Measurements from ENCODE around the gene GLDN.

GLDN gene

GRCh38 chr15:51323749-51324148 is 17.7 kb upstream of the GLDN start:
- no peak for DNase-seq

GRCh38 chr15:51325167-51325566 is 16.3 kb upstream of the GLDN start:
- DNase-seq: no peak

- no peak for DNase-seq
Measured at GRCh38 chr15:51327081-51327480, 14.4 kb upstream of the GLDN start.

- no peak for DNase-seq
Measured at GRCh38 chr15:51328926-51329325, 12.5 kb upstream of the GLDN start.

GRCh38 chr15:51331141-51331540 is 10.3 kb upstream of the GLDN start:
- no peak for DNase-seq

GRCh38 chr15:51332206-51333147 is 9.0 kb upstream of the GLDN start:
- no peak for DNase-seq

- DNase-seq: no peak
Measured at GRCh38 chr15:51333571-51333970, 7.9 kb upstream of the GLDN start.

GRCh38 chr15:51334011-51334451 is 7.4 kb upstream of the GLDN start:
- no peak for DNase-seq

GRCh38 chr15:51335087-51335486 is 6.4 kb upstream of the GLDN start:
- no peak for DNase-seq

- DNase-seq: no peak
Measured at GRCh38 chr15:51335538-51336410, 5.7 kb upstream of the GLDN start.

GRCh38 chr15:51338496-51338895 is 3.0 kb upstream of the GLDN start, which contains the start of gene CYP19A1:
Gene CYP19A1, minus strand, starts transcription at chr15:51338596. Its CDS starts 95,684 bp downstream, at chr15:51242912.
- no peak for DNase-seq

- DNase-seq: no peak
Measured at GRCh38 chr15:51342227-51342999, 958 bp downstream of the GLDN start.

GRCh38 chr15:51343466-51343865 is 2.0 kb downstream of the GLDN start:
- no peak for DNase-seq

GRCh38 chr15:51346136-51346535 is 4.7 kb downstream of the GLDN start:
- no peak for DNase-seq

GRCh38 chr15:51348688-51349087 is 7.2 kb downstream of the GLDN start:
- DNase-seq: no peak

- DNase-seq: no peak
Measured at GRCh38 chr15:51349156-51349844, 7.8 kb downstream of the GLDN start.

GRCh38 chr15:51350723-51351122 is 9.3 kb downstream of the GLDN start:
- no peak for DNase-seq

GRCh38 chr15:51353976-51354375 is 12.5 kb downstream of the GLDN start:
- no peak for DNase-seq

GRCh38 chr15:51355096-51355495 is 13.6 kb downstream of the GLDN start:
- no peak for DNase-seq

GRCh38 chr15:51356147-51356546 is 14.7 kb downstream of the GLDN start:
- DNase-seq: no peak

GRCh38 chr15:51356983-51357382 is 15.5 kb downstream of the GLDN start:
- DNase-seq: no peak

- no peak for DNase-seq
Measured at GRCh38 chr15:51359981-51360380, 18.5 kb downstream of the GLDN start.

Data from activated T-cell treated with anti-CD3 and anti-CD28 coated beads, Interleukin-2, amount 50 U/mL, for 48 hours (primary cell).